ENCODE data around the gene CD1D. TPM values are rescaled to one million over a fixed set of nuclear protein-coding genes. Genes with fewer than 3 reads are reported as not detected.

The CD1D gene
- total RNA-seq, 1 donor, result not detected

DNA sequence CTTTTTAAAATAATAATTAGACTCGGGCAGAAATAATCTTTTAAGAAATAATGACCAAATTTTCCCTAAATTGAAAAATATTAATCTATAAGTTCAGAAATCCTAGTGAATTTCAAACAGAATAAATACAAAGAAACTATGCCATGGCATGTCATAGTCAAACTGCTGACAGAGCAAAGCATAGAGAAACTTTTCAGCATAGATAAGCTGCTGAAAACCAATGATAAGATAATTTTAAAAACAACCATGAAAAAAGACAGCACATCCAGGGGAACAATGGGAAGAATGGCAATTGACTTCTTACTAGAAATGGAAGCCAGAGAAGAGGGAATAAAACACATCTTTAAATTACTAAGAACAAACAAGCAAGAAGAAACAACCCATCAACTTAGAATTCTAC, 19.8 kb downstream of the CD1D start:
- Histone ChIP-seq H3K79me2 (ENCODE audit: insufficient read depth, low read length) (no peaks in the 10 kb centered on the region), H4K20me1 (ENCODE audit: insufficient read depth, low read length) (no peaks in the 10 kb centered on the region), H3K9me3 (ENCODE audit: low read depth, low read length) (no peaks in the 10 kb centered on the region), H3K36me3 (ENCODE audit: insufficient read depth, low read length) (no peaks in the 10 kb centered on the region), H3K27me3 (ENCODE audit: insufficient read depth, low read length) (no peaks in the 10 kb centered on the region), H3K27ac (ENCODE audit: low read depth, low read length) (no peak overlapping the region), H3K4me2 (ENCODE audit: insufficient read depth, low read length) (no peak overlapping the region), H2AFZ (ENCODE audit: low read length) (no peak overlapping the region), H3K4me1 (ENCODE audit: insufficient read depth, low read length) (no peaks in the 10 kb centered on the region), H3K4me3 (ENCODE audit: insufficient read depth, low read length) (no peak overlapping the region)
- TF ChIP-seq, protein P1, sequence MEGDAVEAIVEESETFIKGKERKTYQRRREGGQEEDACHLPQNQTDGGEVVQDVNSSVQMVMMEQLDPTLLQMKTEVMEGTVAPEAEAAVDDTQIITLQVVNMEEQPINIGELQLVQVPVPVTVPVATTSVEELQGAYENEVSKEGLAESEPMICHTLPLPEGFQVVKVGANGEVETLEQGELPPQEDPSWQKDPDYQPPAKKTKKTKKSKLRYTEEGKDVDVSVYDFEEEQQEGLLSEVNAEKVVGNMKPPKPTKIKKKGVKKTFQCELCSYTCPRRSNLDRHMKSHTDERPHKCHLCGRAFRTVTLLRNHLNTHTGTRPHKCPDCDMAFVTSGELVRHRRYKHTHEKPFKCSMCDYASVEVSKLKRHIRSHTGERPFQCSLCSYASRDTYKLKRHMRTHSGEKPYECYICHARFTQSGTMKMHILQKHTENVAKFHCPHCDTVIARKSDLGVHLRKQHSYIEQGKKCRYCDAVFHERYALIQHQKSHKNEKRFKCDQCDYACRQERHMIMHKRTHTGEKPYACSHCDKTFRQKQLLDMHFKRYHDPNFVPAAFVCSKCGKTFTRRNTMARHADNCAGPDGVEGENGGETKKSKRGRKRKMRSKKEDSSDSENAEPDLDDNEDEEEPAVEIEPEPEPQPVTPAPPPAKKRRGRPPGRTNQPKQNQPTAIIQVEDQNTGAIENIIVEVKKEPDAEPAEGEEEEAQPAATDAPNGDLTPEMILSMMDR (IDR thresholded peaks at IDR 0.05; ENCODE audit: extremely low read depth, low read depth, low read length), result no peak
- DNase-seq (ENCODE audit: insufficient read length, low spot score, missing footprints), result no peak

DNA sequence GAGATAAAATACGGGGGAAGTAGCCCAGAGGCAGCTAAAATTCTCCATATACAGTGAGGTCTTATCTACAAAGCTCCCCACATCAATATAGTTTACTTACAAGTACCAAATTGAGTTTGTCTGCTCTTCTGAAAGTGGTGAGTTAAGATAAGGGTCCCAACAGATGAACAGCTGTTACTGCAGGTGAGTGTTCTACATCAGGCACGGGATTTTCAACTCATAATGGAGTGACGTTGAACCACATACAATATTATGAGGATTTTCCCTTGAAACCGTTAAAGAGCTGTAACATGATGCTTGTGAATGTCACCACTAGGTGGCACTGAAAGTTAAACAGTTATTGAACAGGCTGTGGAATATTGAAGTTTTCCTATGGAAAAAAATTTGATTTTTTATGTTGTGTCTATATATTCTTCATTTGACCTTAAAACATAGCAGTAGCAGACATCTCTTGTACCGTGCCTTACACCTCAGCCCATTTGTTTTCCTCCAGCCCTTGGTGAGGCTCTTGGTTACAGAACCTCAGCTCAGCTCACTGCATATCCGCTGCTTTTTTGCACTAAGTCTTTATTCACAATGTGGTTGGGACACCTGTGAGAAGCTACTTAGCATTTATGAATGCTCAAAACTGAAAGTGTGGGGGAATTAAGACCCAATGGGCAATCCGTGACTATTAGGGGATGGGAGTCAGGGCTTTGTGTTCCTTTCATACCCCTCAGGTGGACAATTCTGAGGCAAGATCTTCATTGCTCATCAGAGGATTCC, 23.2 kb downstream of the CD1D start:
- no peaks in the 10 kb centered on the region for H3K9me3 ChIP-seq (ENCODE audit: low read depth, low read length)
- H3K4me3 ChIP-seq (ENCODE audit: insufficient read depth, low read length), result no peak overlapping the region
- TF ChIP-seq, protein P1 (IDR thresholded peaks at IDR 0.05; ENCODE audit: extremely low read depth, low read depth, low read length), result peak; percentile 76
- no peaks in the 10 kb centered on the region for H3K27me3 ChIP-seq (ENCODE audit: insufficient read depth, low read length)
- H3K36me3 ChIP-seq (ENCODE audit: insufficient read depth, low read length), result no peaks in the 10 kb centered on the region
- peak overlapping the region; percentile 36 for H2AFZ ChIP-seq (ENCODE audit: low read length)
- H3K4me2 ChIP-seq (ENCODE audit: insufficient read depth, low read length), result no peak overlapping the region
- H3K27ac ChIP-seq (ENCODE audit: low read depth, low read length), result no peak overlapping the region
- peak; percentile 62 for DNase-seq (ENCODE audit: insufficient read length, low spot score, missing footprints)
- no peaks in the 10 kb centered on the region for H3K79me2 ChIP-seq (ENCODE audit: insufficient read depth, low read length)
- H3K4me1 ChIP-seq (ENCODE audit: insufficient read depth, low read length), result no peaks in the 10 kb centered on the region
- H4K20me1 ChIP-seq (ENCODE audit: insufficient read depth, low read length), result no peaks in the 10 kb centered on the region

DNA sequence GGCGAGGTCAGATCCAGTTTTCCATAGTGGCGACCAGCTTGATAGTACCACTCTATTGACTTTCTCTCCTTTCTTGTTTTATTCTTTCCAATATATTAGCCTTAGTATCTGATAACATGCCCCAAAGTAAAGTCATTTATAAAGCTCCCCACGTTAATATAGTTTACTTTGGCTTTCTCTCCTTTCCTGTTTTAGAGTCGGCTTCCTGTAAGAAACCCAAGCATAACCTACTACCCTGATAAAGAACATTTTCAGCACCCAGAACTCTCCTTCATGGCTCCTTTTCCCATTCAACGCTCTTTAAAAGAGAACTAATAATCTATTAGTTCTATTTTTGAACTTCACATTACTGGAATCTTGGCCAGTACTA, 23.7 kb downstream of the CD1D start:
- TF ChIP-seq, protein P1 (IDR thresholded peaks at IDR 0.05; ENCODE audit: extremely low read depth, low read depth, low read length), result no peak
- no peaks in the 10 kb centered on the region for H3K36me3 ChIP-seq (ENCODE audit: insufficient read depth, low read length)

DNA sequence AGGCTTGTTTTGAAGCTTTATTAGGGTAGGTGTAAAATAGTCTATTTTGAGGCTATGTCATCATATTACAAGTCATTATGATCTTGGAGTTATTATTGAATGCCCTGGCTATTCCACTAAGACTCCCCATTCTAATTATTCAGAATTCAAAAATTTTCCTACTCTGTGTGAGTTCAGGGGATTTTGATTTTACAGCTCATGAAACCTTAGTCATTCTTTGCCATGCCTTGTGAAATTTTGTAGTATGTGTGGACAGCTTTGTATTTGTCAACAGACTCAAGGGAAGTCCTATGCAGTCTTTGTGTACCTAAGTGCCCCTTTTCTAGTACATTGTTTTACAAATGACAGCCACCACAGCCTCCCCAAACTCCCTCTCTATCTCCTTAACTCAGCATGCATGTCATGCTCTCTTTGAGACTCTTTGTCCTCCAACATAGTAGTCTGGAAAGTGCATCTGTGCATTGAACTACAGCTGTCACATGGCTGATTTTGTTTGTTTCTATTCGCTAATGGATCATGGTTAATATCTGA, 28.0 kb downstream of the CD1D start:
- Histone ChIP-seq H3K27me3 (ENCODE audit: insufficient read depth, low read length) (no peaks in the 10 kb centered on the region), H3K79me2 (ENCODE audit: insufficient read depth, low read length) (no peaks in the 10 kb centered on the region), H3K4me1 (ENCODE audit: insufficient read depth, low read length) (no peaks in the 10 kb centered on the region), H3K4me3 (ENCODE audit: insufficient read depth, low read length) (no peak overlapping the region), H4K20me1 (ENCODE audit: insufficient read depth, low read length) (no peaks in the 10 kb centered on the region), H3K36me3 (ENCODE audit: insufficient read depth, low read length) (no peaks in the 10 kb centered on the region), H2AFZ (ENCODE audit: low read length) (no peak overlapping the region), H3K4me2 (ENCODE audit: insufficient read depth, low read length) (no peak overlapping the region), H3K27ac (ENCODE audit: low read depth, low read length) (no peak overlapping the region), H3K9me3 (ENCODE audit: low read depth, low read length) (no peaks in the 10 kb centered on the region)
- TF ChIP-seq, protein P1 (IDR thresholded peaks at IDR 0.05; ENCODE audit: extremely low read depth, low read depth, low read length), result no peak
- no peak for DNase-seq (ENCODE audit: insufficient read length, low spot score, missing footprints)

More for the DNA sequence above, 23.7 kb downstream of the CD1D start:
- Histone ChIP-seq H3K4me1 (ENCODE audit: insufficient read depth, low read length) (no peaks in the 10 kb centered on the region), H3K9me3 (ENCODE audit: low read depth, low read length) (no peaks in the 10 kb centered on the region), H3K4me2 (ENCODE audit: insufficient read depth, low read length) (no peak overlapping the region), H3K4me3 (ENCODE audit: insufficient read depth, low read length) (no peak overlapping the region), H3K79me2 (ENCODE audit: insufficient read depth, low read length) (no peaks in the 10 kb centered on the region), H4K20me1 (ENCODE audit: insufficient read depth, low read length) (no peaks in the 10 kb centered on the region), H3K27ac (ENCODE audit: low read depth, low read length) (no peak overlapping the region), H2AFZ (ENCODE audit: low read length) (no peak overlapping the region), H3K27me3 (ENCODE audit: insufficient read depth, low read length) (no peaks in the 10 kb centered on the region)
- DNase-seq (ENCODE audit: insufficient read length, low spot score, missing footprints), result no peak
